ENCODE results near the gene CLTA.
"Not testable (repeated sequence)": the region's sequence is repeated elsewhere in the genome, so short reads cannot be mapped to it uniquely, and the experiment has no call there.

The CLTA gene

GRCh38 chr9:36158917-36159316 lies 31.8 kb upstream of the CLTA start:
- no peak for DNase-seq

DNA sequence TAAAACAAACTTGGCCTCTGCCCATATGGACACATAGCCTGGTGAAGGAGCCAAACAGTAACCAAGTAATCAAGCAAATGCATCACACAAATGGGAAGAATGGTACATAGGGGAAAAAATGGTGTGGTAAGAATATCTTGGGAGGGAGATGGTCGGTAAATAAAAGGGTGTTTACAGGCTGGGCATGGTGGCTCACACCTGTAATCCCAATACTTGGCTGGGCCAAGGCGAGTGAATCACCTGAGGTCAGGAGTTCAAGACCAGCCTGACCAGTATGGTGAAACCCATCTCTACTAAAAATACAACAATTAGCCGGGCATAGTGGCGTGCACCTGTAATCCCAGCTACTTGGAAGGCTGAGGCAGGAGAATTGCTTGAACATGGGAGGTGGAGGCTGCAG lies 31.2 kb upstream of the CLTA start:
- DNase-seq, result not testable (repeated sequence)

DNA sequence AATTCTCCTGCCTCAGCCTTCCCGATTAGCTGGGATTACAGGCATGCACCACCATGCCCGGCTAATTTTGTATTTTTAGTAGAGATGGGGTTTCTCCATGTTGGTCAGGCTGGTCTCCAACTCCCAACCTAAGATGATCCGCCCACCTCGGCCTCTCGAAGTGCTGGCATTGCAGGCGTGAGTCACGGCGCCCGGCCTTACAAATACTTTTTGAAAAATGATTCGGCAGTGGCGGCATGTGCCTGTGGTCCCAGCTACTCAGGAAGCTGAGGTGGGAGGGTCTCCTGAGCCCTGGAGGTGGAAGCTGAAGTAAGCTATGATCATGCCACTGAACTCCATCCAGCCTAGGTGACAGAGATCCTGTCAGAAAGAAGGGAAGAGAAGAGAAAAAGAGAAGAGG lies 30.6 kb upstream of the CLTA start:
- DNase-seq, result not testable (repeated sequence)

GRCh38 chr9:36161187-36161586 lies 29.5 kb upstream of the CLTA start:
- no peak for DNase-seq

- DNase-seq, result no peak
Observed at GRCh38 chr9:36162211-36162738, 28.4 kb upstream of the CLTA start.

DNA sequence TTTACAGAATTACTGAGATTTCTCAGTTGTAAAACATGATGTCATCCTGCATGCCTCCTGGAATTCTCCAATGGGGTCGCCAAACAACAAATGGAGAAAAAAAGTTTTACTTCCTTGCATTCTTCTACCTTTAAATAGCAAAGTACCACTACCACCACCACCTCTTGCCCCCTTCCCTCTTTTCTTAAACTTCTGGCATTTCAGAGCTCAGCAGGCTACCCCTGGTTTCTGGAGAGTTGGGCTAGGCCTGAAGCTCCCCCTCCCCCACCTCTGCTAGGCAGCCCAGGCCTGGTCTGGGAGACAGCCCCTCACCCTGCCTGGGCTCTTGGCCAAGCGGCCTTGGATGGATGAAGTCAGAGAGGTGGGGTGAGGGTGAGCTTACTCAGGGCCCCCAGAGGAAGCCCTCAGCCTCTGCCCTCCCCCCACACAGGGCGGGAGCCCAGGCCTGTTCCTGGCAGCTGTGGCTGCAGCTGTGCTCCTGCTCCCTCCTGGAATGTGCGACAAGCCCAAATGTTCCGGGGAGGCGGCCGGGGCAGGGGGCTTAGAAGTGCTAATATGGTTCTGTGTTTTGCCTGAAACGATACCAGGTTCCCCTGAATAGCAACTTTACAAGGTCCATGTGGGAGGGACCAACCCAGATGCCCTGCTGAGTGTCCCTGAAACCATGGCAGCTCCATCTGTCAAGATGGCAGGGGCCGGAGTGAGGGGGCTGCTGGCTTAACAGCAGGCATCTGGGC lies 27.5 kb upstream of the CLTA start:
- DNase-seq, result no peak

- DNase-seq, result no peak
Observed at GRCh38 chr9:36163786-36164170, 26.9 kb upstream of the CLTA start.

DNA sequence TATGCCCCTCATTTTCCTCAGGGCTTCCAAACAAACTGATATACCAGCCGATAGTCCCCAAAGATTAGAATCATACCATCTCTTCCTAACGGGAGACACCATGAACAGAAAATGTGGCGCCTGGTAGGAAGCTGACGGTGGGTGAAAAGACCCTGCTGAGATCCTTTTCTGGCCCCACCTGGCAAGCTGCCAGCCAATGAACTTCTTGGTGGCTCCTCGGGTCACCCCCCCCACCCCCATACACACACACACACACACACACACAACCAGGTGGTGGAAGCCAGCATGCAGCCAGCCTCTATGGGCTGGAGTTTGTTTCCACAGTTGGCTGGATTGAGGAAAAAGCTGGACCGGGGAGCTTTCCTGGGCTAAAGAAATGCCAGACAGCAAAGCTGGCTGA lies 26.3 kb upstream of the CLTA start:
- DNase-seq, result no peak

DNA sequence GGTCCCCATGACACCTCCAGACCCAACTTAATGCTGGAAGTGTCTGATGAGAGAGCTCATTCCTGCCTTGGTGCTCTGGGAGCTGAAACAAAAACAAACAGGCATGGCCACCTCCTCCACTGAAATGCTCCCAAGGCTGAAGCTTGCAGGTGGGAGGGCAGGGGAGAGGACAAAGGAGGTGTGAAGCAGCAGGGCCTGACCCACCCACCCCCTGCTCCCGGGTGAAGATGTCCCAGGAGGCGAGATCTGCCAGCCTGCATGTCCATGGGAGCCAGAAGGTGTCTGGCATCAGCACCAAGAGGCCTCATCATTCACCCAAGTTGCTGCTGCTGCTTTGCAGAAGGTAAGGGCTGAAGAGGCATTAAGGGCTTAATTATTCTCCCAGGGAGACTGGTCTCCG lies 25.7 kb upstream of the CLTA start:
- no peak for DNase-seq

DNA sequence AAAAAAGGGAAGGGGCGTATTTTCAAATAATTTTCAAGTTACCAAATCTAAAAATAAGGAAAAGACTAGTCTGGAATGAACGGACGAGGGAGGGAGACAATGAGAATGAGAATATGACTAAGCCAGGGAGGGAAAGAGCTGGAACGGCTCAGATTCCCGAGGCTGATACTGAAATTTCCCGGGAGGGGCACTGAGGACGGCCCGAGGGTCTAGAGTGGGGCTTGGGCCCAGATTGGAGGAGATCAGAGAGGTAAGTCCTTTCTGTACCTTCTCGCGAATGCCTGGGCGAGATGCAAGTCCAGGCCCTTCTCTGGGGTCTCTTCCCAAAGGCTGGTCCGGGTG lies 24.9 kb upstream of the CLTA start:
- DNase-seq, result no peak

DNA sequence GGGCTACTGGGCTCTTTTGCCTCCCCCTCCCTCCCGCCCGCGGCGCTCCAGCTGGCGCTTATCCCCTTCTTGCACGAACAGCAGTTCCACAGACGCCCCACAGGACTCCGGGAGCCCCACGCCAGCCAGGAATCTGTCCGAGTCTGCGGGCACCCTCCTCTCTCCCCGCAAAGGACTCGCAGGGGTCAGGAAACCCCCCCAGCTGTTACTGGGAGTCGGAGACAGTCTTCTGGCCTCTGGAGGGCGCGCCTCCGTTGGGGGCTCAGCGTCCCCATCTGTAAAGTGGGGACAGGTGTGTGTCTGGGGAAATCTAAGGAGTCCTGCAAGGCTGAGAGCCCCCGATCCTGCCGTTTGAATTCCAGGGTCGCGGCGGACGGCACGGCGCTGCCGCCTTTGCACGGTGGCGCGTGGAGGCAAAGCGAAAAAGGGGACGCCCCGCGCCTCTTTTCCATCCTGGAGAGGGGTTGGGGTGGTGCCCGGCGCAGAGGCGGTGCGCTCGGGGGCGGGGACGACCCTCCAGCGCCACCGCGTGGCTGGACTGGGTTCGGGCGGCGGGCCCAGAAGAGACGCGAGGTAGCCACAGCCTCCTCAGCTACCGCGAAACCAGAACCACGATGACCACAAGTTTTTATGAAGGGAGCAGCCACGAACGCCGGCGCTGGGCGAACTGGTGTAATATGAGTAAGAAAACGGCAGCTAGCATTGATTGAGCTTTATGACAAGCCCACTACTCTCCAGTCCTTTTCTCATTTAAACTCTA lies 24.4 kb upstream of the CLTA start:
- peak; percentile 75 for DNase-seq

DNA sequence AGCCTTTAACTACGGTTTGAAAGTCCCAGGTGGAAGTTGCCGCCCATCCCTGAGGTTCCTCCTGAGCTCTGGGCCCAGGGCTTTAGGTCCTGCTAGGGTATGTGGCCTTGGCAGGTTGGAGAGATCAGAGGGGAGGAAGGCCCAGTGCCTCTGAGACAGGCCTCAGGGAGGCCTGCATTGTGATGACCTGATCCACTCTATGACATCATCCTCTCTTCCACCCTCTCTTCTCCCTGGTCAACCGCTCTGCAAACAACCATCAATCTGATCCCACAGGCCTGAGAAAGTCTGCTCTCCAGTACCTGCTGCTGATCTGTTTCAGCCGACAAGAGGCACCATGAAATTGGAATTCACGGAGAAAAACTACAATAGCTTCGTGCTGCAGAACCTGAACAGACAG lies 21.6 kb upstream of the CLTA start, which contains the start of gene CCIN:
Gene CCIN, plus strand, starts transcription at position 223 of the 400 bp plus-strand sequence. Its CDS starts 115 bp downstream, at position 338.
- no peak for DNase-seq

GRCh38 chr9:36169708-36170107 lies 21.0 kb upstream of the CLTA start:
- no peak for DNase-seq

DNA sequence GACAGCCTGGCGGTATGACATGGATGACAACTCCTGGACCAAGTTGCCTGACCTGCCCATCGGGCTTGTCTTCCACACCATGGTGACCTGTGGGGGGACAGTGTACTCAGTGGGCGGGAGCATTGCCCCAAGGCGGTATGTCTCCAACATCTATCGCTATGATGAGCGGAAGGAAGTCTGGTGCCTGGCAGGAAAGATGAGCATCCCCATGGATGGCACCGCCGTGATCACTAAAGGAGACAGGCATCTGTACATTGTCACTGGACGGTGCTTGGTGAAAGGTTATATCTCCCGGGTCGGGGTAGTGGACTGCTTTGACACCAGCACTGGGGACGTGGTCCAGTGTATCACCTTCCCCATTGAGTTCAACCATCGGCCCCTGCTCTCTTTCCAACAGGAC lies 20.2 kb upstream of the CLTA start:
- DNase-seq, result no peak

DNA sequence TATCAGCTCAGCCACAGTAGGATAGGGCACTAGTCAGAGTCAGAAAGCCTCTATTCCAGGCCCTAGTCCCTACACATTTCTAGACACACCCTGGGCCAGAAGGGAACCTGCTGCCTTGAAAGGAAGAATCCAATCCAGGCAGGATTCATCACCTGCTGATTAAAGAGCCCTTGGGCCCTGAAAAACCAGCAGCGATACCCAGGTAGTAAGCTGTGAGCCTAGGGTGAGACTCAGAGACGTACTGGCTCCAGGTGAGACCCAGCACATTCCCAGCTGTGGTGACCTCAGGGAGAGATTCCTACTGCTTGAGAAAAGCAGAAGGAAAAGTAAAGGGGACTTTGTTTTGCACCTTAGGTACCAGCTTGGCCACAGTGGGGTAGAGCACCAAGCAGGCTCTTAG lies 16.9 kb upstream of the CLTA start:
- no peak for DNase-seq

- no peak for DNase-seq
Observed at GRCh38 chr9:36174271-36174670, 16.4 kb upstream of the CLTA start.

DNA sequence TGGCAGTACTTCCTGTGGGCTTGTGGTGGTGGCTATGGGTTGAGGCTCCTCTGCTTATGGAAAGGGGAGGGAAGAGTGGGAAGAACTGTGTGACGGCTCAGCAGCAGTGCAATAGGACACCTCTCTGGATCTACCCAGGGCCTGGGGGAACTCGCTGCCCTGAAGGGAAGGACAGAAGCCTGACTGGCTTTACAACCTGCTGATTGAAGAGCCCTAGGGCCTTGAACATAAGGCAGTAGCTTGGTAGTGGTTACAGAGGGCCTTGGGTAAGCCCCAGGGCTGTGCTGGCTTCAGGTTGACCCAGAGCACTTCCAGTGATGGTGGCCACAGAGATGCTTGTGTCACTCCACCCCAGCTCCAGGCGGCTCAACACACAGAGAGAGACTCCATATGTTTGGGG lies 16.0 kb upstream of the CLTA start:
- no peak for DNase-seq

DNA sequence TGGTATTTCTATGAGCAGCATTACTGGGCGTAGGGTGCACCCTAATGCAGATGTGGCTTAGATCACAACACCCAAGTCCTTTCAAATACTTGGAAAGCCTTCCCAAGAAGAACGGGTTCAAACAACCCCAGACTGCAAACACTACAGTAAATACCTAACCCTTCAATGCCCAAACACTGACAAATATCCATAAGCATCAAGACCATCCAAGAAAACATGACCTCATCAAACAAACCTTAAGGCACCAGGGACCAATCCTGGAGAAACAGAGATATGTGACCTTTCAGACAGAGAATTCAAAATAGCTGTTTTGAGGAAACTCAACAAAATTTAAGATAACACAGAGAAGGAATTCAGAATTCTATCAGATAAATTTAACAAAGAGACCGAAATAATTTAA lies 15.5 kb upstream of the CLTA start:
- DNase-seq, result not testable (repeated sequence)

DNA sequence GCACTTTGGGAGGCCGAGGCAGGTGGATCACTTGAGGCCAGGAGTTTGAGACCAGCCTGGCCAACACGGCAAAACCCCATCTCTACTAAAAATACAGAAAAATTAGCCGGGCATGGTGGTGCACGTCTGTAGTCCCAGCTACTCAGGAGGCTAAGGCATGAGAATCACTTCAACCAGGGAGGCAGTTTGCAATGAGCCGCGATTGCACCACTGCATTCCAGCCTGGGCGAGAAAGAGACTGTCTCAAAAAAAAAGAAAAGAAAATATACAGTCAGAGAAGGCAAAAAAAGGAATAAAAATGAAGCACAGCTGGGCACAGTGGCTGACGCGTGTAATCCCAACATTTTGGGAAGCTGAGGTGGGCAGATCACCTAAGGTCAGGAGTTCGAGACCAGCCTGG lies 14.2 kb upstream of the CLTA start:
- not testable (repeated sequence) for DNase-seq

DNA sequence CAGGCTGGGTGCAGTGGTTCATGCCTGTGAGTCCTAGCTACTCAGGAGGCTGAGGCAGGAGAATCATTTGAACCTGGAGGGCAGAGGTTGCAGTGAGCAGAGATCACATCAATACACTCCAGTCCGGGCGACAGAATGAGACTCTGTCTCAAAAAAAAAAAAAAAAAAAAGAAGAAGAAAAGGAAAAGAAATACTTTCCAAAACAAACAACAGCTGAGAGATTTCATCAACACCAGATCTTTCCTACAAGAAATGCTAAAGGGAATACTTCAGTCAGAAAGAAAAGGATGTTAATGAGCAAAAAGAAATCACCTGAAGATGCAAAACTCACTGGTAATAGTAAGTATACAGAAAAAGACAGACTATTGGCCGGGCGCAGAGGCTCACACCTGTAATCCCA lies 13.2 kb upstream of the CLTA start:
- no peak for DNase-seq

DNA sequence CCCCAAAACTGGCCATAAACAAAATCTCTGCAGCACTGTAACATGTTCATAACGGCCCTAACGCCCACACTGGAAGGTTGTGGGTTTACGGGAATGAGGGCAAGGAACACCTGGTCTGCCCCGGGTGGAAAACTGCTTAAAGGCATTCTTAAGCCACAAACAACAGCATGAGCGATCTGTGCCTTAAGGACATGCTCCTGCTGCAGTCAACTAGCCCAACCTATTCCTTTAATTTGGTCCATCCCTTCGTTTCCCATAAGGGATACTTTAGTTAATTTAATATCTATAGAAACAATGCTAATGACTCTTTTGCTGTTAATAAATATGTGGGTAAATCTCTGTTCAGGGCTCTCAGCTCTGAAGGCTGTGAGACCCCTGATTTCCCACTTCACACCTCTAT lies 10.5 kb upstream of the CLTA start:
- DNase-seq, result not testable (repeated sequence)

- no peak for DNase-seq
Observed at GRCh38 chr9:36187414-36187813, 3.3 kb upstream of the CLTA start.

DNA sequence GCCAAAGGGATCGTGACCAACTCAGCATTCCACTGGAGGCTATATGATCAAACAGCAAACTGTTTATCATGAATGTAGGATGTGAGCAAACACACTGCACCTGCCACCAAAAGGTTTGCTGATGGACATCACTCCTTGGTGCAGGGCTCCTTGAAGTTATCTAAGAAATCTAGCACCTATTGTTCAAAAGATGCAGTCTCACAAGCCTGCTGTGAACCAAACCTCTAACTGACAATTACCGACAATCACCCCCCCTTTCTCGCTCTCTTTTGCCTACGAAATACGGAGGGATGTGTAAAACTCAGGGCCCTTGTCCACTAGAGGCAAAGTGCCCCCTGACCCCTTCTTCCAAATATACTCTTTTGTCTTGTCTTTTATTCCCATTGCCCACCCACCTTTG lies 2.5 kb upstream of the CLTA start:
- DNase-seq, result no peak

DNA sequence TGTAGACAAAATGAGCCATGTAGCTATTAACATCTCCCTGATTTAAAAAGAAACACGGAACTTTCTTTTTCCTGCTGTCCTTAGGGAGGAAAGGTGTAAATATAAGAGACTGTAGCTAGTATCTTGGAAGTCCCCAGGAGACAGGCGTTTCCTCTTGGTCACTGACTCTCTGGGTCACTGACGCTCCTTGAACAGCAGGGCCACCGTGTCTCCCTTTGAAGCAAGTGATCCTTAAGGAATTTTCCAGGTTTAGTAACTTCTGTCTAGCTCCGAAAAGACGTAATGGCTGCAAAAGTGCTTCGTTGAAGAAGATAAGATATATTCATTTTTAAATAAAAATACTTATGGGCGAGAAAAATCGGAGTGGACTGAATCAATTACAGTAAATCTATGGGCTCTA lies 745 bp upstream of the CLTA start:
- DNase-seq, result no peak

DNA sequence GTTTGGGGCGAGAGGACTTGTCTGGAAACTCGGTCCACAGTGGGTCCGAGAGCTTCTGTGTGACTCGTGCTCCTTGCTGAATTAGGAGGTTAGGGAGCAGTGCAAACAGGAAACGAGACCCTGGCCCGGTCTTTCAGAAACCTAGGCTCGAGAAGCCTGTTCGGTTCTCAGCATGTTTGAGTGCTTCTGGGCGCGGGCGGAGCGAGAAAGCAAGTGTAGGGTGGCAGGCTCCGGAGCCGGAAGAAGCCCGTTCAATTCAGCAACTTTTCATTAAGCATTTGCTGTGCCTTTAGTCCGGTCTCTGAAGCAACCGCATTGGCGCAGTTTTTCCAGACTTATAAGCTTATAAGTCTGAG lies 547 bp downstream of the CLTA start:
- peak; percentile 50 for DNase-seq
